Measurements from ENCODE around the gene ATP8B1.

Gene ATP8B1

GRCh38 chr18:57816208-57816954 is 13.3 kb upstream of the ATP8B1 start:
- no peak for DNase-seq

DNA sequence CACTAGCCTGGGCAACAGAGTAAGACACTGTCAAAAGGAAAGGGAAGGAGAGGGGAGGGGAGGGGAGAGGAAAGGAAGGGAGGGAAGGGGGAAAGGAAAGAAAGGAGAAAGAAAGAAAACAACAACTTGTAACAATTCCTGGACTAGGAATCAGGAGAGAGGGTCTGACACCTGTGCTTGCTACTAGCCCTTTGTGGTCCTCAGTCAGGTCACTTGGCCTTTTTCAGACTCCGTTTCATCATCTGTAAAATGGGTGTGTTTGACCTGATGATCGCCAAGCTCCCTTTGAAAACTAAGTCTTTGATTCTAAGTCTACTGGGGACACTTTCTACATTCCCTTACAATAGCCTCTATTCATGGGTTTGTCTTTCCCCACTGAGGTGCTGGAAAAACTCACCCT is 11.4 kb upstream of the ATP8B1 start:
- DNase-seq: no peak

- DNase-seq: no peak
Observed at GRCh38 chr18:57813245-57813644, 10.1 kb upstream of the ATP8B1 start.

DNA sequence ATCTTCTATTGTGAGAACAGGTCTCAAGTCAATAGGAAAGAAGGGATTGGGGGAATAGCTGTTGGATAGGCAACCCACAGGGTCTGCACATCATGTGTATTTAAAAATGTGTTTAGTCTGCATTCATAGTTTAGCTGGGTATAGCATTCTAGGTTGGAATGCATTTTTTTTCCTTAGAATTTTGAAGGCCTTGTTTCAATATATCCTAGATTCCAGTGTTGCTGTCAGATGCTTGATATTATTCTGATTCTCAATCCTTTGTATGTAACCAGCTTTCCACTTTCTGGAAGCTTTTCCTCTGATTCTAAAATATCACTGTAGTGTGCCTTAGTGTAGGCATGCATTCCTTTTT is 9.0 kb upstream of the ATP8B1 start:
- DNase-seq: no peak

- DNase-seq: no peak
Observed at GRCh38 chr18:57811477-57812125, 8.5 kb upstream of the ATP8B1 start.

DNA sequence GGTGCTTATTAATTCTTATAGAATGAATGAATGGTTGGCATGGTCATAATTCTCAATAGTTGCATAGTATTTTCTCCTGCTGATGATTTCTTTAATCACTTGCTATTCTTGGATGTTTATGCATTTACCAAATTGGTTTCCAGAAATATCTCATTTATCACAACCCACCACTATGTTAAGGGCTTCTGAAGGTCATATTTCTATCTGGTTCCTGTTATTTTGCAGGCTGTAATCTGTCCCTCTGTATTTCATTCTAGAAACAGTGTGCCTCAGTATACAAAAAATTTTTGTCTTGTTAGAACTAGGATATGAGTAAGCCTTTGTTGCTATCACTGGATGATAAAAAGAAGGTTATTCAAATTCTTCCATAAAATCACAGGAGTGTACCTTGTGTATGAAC is 6.1 kb upstream of the ATP8B1 start:
- DNase-seq: no peak

DNA sequence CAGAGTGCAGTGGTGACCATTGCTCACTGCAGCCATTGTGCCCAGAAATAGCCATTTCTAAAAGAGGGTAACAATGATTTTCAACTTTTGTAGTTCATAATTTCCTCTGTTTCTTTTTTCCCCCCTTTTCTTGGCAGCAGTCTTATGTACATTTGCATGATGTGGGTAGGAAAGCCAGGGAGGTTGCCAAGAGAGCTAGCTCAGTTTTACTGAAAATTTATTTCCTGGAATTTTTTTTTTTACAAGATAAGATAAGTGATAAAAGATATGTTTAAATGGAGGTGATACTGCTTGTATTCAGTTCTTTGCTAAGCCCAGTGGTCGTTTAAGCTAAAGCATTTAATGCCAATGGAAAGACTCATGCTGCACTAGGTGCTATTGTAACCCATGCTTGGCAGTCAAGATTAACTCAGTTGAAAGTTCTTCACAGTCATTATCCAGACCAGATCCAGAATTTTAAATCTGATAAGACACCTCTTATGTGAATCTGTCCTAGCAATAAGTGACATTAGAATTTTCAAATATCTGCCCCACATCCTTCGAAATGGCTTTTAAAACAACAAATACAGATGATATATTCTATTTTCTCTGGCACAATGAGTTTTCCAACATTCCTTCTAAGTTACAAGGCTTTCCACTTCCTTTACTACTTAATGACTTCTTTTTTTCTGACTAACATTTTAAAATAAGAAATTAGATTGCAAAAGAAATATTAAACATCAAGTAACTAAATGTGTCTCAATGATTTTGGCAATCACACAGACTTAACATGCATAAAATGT is 4.4 kb upstream of the ATP8B1 start:
- DNase-seq: no peak

DNA sequence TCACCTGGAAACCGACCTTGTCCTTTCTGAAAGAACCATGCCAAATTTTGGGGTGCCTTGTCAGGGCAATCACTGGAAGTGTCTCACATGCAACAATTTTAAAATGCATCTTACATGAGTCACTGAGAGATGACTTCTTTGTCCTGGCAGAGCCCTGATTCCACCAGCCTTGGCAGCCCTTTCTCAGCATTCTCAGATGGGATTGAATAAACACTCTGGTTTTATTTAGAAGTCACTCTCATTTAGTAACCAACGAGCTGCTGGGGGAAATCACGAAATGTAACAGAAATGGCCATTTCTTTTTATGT is 3.8 kb upstream of the ATP8B1 start:
- no peak for DNase-seq

DNA sequence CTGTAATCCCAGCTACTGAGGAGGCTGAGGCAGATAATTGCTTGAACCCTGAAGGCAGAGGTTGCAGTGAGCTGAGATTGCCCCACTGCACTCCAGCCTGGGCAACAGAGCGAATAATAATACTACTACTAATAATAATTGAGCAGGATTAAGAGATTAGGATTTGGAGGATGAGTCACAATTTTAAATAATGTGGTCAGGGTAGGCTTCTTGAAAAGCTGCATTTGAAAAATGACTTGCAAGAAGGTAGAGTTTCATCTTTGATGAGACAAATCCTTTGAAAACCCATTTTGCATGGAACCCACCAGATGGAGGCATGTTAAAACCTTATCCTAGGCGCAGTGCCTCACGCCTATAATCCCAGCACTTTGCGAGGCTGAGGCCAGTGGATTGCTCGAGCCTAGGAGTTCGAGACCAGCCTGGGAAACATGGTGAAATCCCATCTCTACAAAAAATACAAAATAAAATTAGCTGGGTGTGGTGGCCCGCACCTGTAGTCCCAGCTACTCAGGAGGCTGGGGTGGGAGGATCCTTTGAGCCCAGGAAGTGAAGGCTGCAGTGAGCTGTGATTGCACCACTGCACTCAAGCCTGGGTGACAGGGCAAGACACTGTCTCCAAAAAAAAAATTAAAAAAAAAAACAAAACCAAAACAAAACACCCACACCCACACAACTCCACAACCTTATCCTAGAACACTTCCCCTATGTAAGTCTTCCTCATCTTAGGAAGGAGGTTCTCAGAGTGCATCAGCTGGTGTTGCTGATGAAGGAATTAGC is 3.3 kb upstream of the ATP8B1 start:
- no peak for DNase-seq

GRCh38 chr18:57805117-57805516 is 2.0 kb upstream of the ATP8B1 start:
- no peak for DNase-seq

GRCh38 chr18:57804557-57804956 is 1.4 kb upstream of the ATP8B1 start:
- DNase-seq: no peak

DNA sequence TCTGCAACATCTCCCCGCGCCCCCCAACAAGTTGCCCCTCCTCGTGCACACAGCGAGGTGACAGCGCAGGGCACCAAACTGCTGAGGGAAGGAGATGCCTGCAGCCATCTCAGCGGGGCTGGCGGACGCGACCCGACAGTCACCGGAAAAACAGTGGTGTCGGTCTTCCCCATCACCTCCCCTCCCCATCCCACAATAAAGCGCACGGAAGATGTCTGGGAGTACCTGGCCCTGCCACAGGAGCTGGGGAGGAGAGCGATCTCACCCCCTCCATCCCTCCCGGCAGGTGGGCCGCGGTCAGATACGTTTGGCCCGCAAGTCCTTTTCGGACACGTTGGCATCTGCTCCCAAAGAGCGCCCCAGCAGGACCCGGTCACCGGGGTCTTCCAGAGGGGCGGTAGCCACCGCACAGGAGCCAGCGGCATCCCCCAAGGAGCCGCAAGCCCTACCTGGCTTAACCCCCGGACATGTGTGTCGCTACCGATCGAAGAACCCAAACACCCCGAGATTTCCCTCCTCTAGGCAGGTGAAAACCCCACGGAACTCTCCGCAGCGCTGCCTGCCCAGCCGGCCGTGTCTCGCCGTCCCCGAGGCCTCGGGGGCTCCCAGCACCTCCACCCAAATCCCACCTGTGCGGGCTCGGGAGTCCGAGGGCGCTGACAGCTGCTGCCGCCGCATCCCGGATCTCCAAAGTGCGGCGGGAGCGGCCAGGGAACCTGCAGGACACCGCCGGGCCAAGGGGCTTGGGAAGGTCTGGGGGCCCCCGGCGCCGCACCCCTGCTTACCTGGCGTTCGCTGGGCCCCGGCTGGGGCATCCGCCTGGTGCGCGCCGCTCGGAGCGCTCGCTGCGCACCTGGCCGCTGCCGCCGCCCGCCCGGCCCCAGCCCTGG is 657 bp downstream of the ATP8B1 start:
- DNase-seq: no peak

- no peak for DNase-seq
Observed at GRCh38 chr18:57801761-57802212, 1.3 kb downstream of the ATP8B1 start.

DNA sequence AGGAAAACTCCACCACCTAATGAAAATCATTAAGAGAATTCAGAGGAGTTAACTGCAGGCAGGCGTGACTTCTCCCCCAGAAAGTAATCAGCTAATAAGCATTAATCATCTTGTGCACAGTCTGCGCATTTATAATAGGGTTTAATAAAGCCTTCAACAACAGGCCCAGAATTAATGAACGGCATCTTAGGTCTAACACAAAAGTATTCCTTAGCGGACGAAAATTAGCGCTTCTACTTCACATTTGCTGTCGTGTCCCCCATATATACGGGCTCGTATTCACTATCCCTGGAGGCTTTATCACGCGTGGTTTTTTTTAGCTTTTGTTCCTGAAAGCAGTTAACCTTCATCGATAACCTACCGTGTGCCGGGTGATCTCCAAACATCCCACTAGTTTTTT is 1.8 kb downstream of the ATP8B1 start:
- no peak for DNase-seq

DNA sequence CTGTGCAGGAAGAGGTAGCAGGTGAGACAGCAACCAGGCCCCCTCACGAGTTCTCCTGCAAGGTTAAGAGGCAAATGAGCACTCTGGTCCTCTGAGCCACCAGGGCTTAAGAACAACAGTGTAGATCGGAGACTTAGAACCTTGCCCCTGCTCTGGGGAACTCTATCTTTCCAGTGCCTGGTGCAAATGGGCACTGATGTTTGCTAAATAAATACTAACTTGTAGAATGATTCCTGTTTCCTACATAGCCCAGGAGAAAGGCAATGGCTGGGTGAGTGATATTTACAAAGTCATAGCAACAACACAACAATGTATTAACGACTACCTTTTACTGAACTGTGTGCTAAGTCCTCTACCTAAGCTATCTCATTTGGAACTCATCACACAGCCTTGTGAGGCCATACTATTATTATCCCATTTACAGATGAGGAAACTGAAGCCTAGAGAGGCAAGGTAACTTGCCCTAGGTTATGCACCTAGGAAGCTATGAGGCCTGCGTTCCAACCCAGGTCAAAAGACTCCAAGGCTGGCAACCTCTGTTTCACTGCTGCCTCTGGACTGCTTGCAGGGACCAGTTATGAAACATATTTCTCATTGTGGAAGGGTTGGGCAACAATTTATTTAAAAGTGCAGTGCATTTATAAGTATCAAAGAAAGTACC is 4.3 kb downstream of the ATP8B1 start:
- no peak for DNase-seq

DNA sequence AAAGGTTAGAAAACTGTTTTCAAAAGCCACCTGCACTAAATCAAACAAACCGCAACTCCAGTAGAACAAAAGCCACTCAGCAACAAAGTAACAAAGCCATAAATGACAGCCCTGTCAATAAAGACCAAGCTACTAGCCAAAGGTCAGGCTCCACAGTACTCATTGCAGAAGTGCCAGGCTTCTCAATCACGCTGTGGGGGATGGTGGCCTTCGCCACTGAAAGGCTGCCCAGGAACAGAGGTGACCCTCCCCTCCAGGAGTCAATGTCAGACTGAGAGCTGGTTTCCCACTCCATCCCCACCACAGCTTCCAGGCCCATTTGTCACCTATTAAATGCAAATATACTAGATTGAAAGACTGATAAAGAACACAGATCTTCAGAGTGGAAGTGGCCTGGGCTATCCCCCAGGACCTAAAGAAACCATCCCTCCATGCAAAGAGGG is 5.9 kb downstream of the ATP8B1 start:
- DNase-seq: no peak

DNA sequence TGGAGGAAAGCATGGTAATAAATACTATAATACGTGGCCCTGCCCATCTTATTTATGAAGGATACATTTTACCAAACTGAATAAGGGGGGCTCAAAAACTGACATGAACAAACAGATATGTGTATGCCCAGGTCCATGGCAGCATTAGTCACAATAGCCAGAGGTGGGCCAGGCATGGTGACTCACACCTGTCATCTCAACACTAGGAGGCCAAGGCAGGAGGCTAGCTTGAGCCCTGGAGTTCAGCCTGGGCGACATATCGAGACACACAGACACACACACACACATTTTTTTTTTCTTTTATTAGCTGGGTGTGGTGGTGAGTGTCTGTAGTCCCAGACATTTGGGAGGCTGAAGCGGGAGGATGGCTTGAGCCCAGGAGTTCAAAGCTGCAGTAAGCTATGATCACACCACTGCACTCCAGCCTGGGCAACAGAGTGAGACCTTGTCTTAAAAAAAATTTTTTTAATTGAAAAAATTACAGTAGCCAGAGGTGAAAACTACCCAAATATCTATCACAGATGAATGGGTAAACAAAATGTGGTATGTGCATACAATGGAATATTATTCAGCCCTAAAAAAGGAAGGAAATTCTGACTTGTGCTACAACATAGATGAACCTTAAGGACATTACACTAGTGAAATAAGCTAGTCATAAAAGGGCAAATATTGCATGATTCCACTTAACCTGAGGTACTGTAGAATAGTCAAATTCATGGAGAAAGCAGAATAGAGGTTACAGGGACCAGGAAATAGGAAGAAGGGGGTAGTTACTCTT is 8.0 kb downstream of the ATP8B1 start:
- DNase-seq: no peak

GRCh38 chr18:57793302-57793986 is 9.7 kb downstream of the ATP8B1 start:
- no peak for DNase-seq

DNA sequence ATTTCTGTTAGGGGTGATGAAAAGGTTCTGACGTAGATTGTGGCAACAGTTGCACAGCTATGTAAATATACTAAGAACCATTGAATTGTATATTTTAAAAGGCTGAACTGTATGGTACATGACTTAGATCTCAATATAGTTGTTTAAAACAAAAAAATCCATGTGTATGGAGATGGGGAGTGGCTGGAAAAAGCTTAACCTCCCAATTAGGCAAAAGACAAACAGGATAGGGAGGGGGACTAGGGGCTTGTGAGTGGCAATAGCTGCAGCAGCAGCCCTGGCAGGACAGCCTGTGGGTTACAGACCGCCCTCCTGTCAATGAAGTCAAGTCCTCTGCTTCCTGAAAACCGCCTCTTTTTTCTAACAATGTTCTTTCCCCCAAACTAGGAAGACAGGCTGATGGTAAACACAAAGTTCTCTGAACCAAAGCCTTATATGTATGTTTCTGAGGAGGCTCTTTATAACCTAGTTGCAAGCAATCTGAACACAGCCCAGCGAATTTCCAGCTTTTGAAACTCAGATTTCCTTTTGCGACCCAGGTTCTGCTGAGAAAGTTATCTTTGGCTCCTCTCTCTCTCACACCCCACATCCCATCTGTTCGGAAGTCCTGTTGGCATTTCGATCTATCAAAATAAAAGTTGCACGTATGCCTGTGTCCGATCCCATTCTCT is 10.3 kb downstream of the ATP8B1 start:
- DNase-seq: no peak

GRCh38 chr18:57791911-57792310 is 11.2 kb downstream of the ATP8B1 start:
- no peak for DNase-seq
